ENCODE results near the gene MAPKAP1.

Gene MAPKAP1

GRCh38 chr9:125630436-125630835, 76.6 kb downstream of the MAPKAP1 start:
- H4K12ac ChIP-seq (ENCODE audit: low read depth, low read length), result no peak overlapping the region
- H3K79me2 ChIP-seq (ENCODE audit: control insufficient read depth, insufficient read depth, low read length, poor library complexity), result no peaks in the 10 kb centered on the region
- no peak overlapping the region for H4K8ac ChIP-seq (ENCODE audit: low read depth, low read length)
- DNase-seq, result peak in 1 of 2 donors; percentile 18
- H2BK120ac ChIP-seq (ENCODE audit: insufficient read depth, low read length, poor library complexity), result no peak overlapping the region
- H2BK5ac ChIP-seq (ENCODE audit: low read depth, low read length, poor library complexity), result no peak overlapping the region
- no peaks in the 10 kb centered on the region for H3K27me3 ChIP-seq (ENCODE audit: insufficient read depth, low read length)
- H4K91ac ChIP-seq (ENCODE audit: low read depth, low read length), result no peak overlapping the region
- H3K4me3 ChIP-seq (ENCODE audit: low read depth, low read length), result no peak overlapping the region
- H3K9ac ChIP-seq (ENCODE audit: low read length), result no peak overlapping the region
- peak overlapping the region; percentile 64 for H3K18ac ChIP-seq (ENCODE audit: low read length)
- no peak overlapping the region for H3K4ac ChIP-seq (ENCODE audit: low read depth, low read length)
- no peak overlapping the region for H2AK5ac ChIP-seq (ENCODE audit: low read length)
- no peak overlapping the region for H3K27ac ChIP-seq (ENCODE audit: low read depth, low read length)
- H2AFZ ChIP-seq (ENCODE audit: insufficient read depth, low read length, poor library complexity), result no peak overlapping the region
- no peaks in the 10 kb centered on the region for H3K36me3 ChIP-seq (ENCODE audit: control insufficient read depth in 1 of 2, insufficient read depth in 2 of 2, low read length in 2 of 2)
- H2BK12ac ChIP-seq (ENCODE audit: low read length), result no peak overlapping the region
- peaks cover 9 to 11% of the 10 kb centered on the region in 2 experiments for H3K4me1 ChIP-seq (ENCODE audit: control insufficient read depth in 1 of 2, insufficient read depth in 2 of 2, low read length in 2 of 2)
- H3K9me3 ChIP-seq (ENCODE audit: insufficient read depth, low read depth, low read length), result no peaks in the 10 kb centered on the region
- H3K14ac ChIP-seq (ENCODE audit: low read length), result no peak overlapping the region
- no peak overlapping the region for H3K4me2 ChIP-seq (ENCODE audit: low read length)
- no CpG with 5 or more reads among the region's 1 CpG for WGBS (ENCODE audit: extremely low coverage, insufficient coverage, insufficient read length)
- no peaks in the 10 kb centered on the region for H3K79me1 ChIP-seq (ENCODE audit: low read length)
- no peak overlapping the region for H3K23ac ChIP-seq (ENCODE audit: low read length)

GRCh38 chr9:125629446-125629845, 77.6 kb downstream of the MAPKAP1 start:
- no peak overlapping the region for H3K18ac ChIP-seq (ENCODE audit: low read length)
- DNase-seq, result no peak
- no peak overlapping the region for H3K27ac ChIP-seq (ENCODE audit: low read depth, low read length)
- no peak overlapping the region for H2AFZ ChIP-seq (ENCODE audit: insufficient read depth, low read length, poor library complexity)
- no peak overlapping the region for H3K4me3 ChIP-seq (ENCODE audit: low read depth, low read length)
- no peak overlapping the region for H2BK12ac ChIP-seq (ENCODE audit: low read length)
- peaks cover 9 to 11% of the 10 kb centered on the region in 2 experiments for H3K4me1 ChIP-seq (ENCODE audit: control insufficient read depth in 1 of 2, insufficient read depth in 2 of 2, low read length in 2 of 2)
- H3K79me2 ChIP-seq (ENCODE audit: control insufficient read depth, insufficient read depth, low read length, poor library complexity), result no peaks in the 10 kb centered on the region
- H3K9me3 ChIP-seq (ENCODE audit: insufficient read depth, low read depth, low read length), result no peaks in the 10 kb centered on the region
- H3K79me1 ChIP-seq (ENCODE audit: low read length), result no peaks in the 10 kb centered on the region
- no peak overlapping the region for H2AK5ac ChIP-seq (ENCODE audit: low read length)
- H3K14ac ChIP-seq (ENCODE audit: low read length), result no peak overlapping the region
- H2BK120ac ChIP-seq (ENCODE audit: insufficient read depth, low read length, poor library complexity), result no peak overlapping the region
- WGBS (ENCODE audit: extremely low coverage, insufficient coverage, insufficient read length), result no CpG with 5 or more reads among the region's 3 CpGs
- H2BK5ac ChIP-seq (ENCODE audit: low read depth, low read length, poor library complexity), result no peak overlapping the region
- no peak overlapping the region for H3K4me2 ChIP-seq (ENCODE audit: low read length)
- no peak overlapping the region for H4K91ac ChIP-seq (ENCODE audit: low read depth, low read length)
- H3K9ac ChIP-seq (ENCODE audit: low read length), result no peak overlapping the region
- no peaks in the 10 kb centered on the region for H3K27me3 ChIP-seq (ENCODE audit: insufficient read depth, low read length)
- no peaks in the 10 kb centered on the region for H3K36me3 ChIP-seq (ENCODE audit: control insufficient read depth in 1 of 2, insufficient read depth in 2 of 2, low read length in 2 of 2)
- no peak overlapping the region for H4K8ac ChIP-seq (ENCODE audit: low read depth, low read length)
- no peak overlapping the region for H3K23ac ChIP-seq (ENCODE audit: low read length)
- no peak overlapping the region for H3K4ac ChIP-seq (ENCODE audit: low read depth, low read length)
- no peak overlapping the region for H4K12ac ChIP-seq (ENCODE audit: low read depth, low read length)

- Histone ChIP-seq H2BK120ac (ENCODE audit: insufficient read depth, low read length, poor library complexity) (no peak overlapping the region), H3K9ac (ENCODE audit: low read length) (no peak overlapping the region), H3K4me3 (ENCODE audit: low read depth, low read length) (no peak overlapping the region), H3K4me2 (ENCODE audit: low read length) (no peak overlapping the region), H3K18ac (ENCODE audit: low read length) (no peak overlapping the region), H2AK5ac (ENCODE audit: low read length) (no peak overlapping the region), H3K36me3 (ENCODE audit: control insufficient read depth in 1 of 2, insufficient read depth in 2 of 2, low read length in 2 of 2) (no peaks in the 10 kb centered on the region), H3K4ac (ENCODE audit: low read depth, low read length) (no peak overlapping the region), H4K91ac (ENCODE audit: low read depth, low read length) (no peak overlapping the region), H3K27ac (ENCODE audit: low read depth, low read length) (no peak overlapping the region), H3K79me2 (ENCODE audit: control insufficient read depth, insufficient read depth, low read length, poor library complexity) (no peaks in the 10 kb centered on the region), H3K4me1 (ENCODE audit: control insufficient read depth in 1 of 2, insufficient read depth in 2 of 2, low read length in 2 of 2) (peaks cover 0 to 2% of the 10 kb centered on the region in 2 experiments), H3K14ac (ENCODE audit: low read length) (no peak overlapping the region), H3K23ac (ENCODE audit: low read length) (no peak overlapping the region), H3K9me3 (ENCODE audit: insufficient read depth, low read depth, low read length) (no peaks in the 10 kb centered on the region), H2AFZ (ENCODE audit: insufficient read depth, low read length, poor library complexity) (no peak overlapping the region), H3K27me3 (ENCODE audit: insufficient read depth, low read length) (no peaks in the 10 kb centered on the region), H2BK12ac (ENCODE audit: low read length) (no peak overlapping the region), H4K8ac (ENCODE audit: low read depth, low read length) (no peak overlapping the region), H3K79me1 (ENCODE audit: low read length) (no peaks in the 10 kb centered on the region), H2BK5ac (ENCODE audit: low read depth, low read length, poor library complexity) (no peak overlapping the region), H4K12ac (ENCODE audit: low read depth, low read length) (no peak overlapping the region)
- DNase-seq, result peak in 1 of 2 donors; percentile 7
These were observed 80.8 kb downstream of the MAPKAP1 start for GRCh38 chr9:125626187-125626586.

GRCh38 chr9:125621170-125621569, 85.8 kb downstream of the MAPKAP1 start:
- Histone ChIP-seq H3K79me2 (ENCODE audit: control insufficient read depth, insufficient read depth, low read length, poor library complexity) (no peaks in the 10 kb centered on the region), H2AFZ (ENCODE audit: insufficient read depth, low read length, poor library complexity) (no peak overlapping the region), H4K91ac (ENCODE audit: low read depth, low read length) (no peak overlapping the region), H3K14ac (ENCODE audit: low read length) (no peak overlapping the region), H3K18ac (ENCODE audit: low read length) (no peak overlapping the region), H3K27me3 (ENCODE audit: insufficient read depth, low read length) (no peaks in the 10 kb centered on the region), H3K4me2 (ENCODE audit: low read length) (no peak overlapping the region), H2BK120ac (ENCODE audit: insufficient read depth, low read length, poor library complexity) (no peak overlapping the region), H3K36me3 (ENCODE audit: control insufficient read depth in 1 of 2, insufficient read depth in 2 of 2, low read length in 2 of 2) (no peaks in the 10 kb centered on the region), H3K4me1 (ENCODE audit: control insufficient read depth in 1 of 2, insufficient read depth in 2 of 2, low read length in 2 of 2) (peaks cover 0 to 2% of the 10 kb centered on the region in 2 experiments), H4K12ac (ENCODE audit: low read depth, low read length) (no peak overlapping the region), H2BK12ac (ENCODE audit: low read length) (no peak overlapping the region), H3K4ac (ENCODE audit: low read depth, low read length) (no peak overlapping the region), H3K4me3 (ENCODE audit: low read depth, low read length) (no peak overlapping the region), H3K23ac (ENCODE audit: low read length) (no peak overlapping the region), H3K79me1 (ENCODE audit: low read length) (no peaks in the 10 kb centered on the region), H3K9me3 (ENCODE audit: insufficient read depth, low read depth, low read length) (no peaks in the 10 kb centered on the region), H2AK5ac (ENCODE audit: low read length) (no peak overlapping the region), H3K9ac (ENCODE audit: low read length) (no peak overlapping the region), H2BK5ac (ENCODE audit: low read depth, low read length, poor library complexity) (no peak overlapping the region), H4K8ac (ENCODE audit: low read depth, low read length) (no peak overlapping the region), H3K27ac (ENCODE audit: low read depth, low read length) (no peak overlapping the region)
- no peak for DNase-seq
- no CpG with 5 or more reads among the region's 1 CpG for WGBS (ENCODE audit: extremely low coverage, insufficient coverage, insufficient read length)

Data from trophoblast cell (in vitro differentiated cells and primary cell).